Activated CD4-positive, alpha-beta memory T cell treated with anti-CD3 and anti-CD28 coated beads for 36 hours (primary cell): Measurements from ENCODE around the gene NF1. TPM values are rescaled to one million over a fixed set of nuclear protein-coding genes. Genes with fewer than 3 reads are reported as not detected.
"Not testable (repeated sequence)": the region's sequence is repeated elsewhere in the genome, so short reads cannot be mapped to it uniquely, and the experiment has no call there.

Experiments used
- CTCF ChIA-PET: fragments of 350-600 bp; sonication (Branson Sonifier 250); formaldehyde crosslinking; loops from one replicate; lab custom pipeline; 2021; ENCODE audit warnings: antibody characterized with exemption, inconsistent platforms; lab: Charles Lee
- POLR2A ChIA-PET: fragments of 350-600 bp; sonication (Branson Sonifier 250); formaldehyde crosslinking; loops from one replicate; lab custom pipeline; 2021; ENCODE audit warnings: antibody characterized with exemption; lab: Charles Lee
- DNase-seq: peaks from one replicate; pipeline ENCODE4 v3.0.0-alpha.2; 2020
- H3K27ac Mint-ChIP-seq: one replicate; pipeline ENCODE4 v1.8.0; 2021; ENCODE audit warnings: mixed read lengths
- H3K27me3 Mint-ChIP-seq: one replicate; pipeline ENCODE4 v1.8.0; 2021; ENCODE audit warnings: mixed read lengths
- H3K36me3 Mint-ChIP-seq: one replicate; pipeline ENCODE4 v1.8.0; 2021; ENCODE audit warnings: mixed read lengths
- H3K4me1 Mint-ChIP-seq: one replicate; pipeline ENCODE4 v1.8.0; 2021; ENCODE audit warnings: low read depth, mixed read lengths
- H3K4me3 Mint-ChIP-seq: one replicate; pipeline ENCODE4 v1.8.0; 2021; ENCODE audit warnings: mild to moderate bottlenecking, mixed read lengths
- H3K9me3 Mint-ChIP-seq: one replicate; pipeline ENCODE4 v1.8.0; 2021; ENCODE audit warnings: mixed read lengths
- intact Hi-C: fragments of 100-400 bp; cut with micrococcal nuclease; formaldehyde crosslinking; loops from one replicate; pipeline ENCODE4 v1.15.1; 2023
- total RNA-seq, 2 experiments: library from RNA; stranded (reverse); gene quantifications; one replicate each; pipeline ENCODE4 v1.2.3, GENCODE V29; 2021

Gene NF1
- total RNA-seq, 2 experiments from 2014 or later: 26.5 to 27.0 TPM

GRCh38 chr17:31248986-31249834, 154.4 kb downstream of the NF1 start:
- intact Hi-C loops: no loop called here
- ChIA-PET CTCF (interaction anchor here (0.6 kb wide), 1 partner anchor 463 kb away, joined by 3 read pairs; no protein-coding TSS in a partner anchor), POLR2A (no interaction called here)
- no peaks in the 10 kb centered on the region for H3K27me3 Mint-ChIP-seq
- no peaks in the 10 kb centered on the region for H3K36me3 Mint-ChIP-seq
- H3K27ac Mint-ChIP-seq: no peak overlapping the region
- H3K4me3 Mint-ChIP-seq: no peak overlapping the region
- H3K9me3 Mint-ChIP-seq: no peaks in the 10 kb centered on the region
- no peaks in the 10 kb centered on the region for H3K4me1 Mint-ChIP-seq
- DNase-seq: no peak

DNA sequence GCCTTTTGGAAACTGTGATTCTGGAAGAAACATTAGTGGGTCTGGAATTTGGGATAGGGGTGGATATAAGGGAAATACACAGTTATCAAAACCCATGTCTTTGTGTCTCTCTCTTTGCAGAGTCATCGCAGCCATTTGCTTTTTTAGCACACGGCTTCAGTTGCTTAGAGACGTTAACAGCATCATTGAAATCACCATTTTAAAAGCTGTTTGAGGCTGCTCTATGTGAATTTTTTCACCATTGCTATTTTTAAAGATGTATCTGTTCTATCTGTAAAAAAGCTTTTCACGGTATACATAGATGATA, 155.0 kb downstream of the NF1 start:
- intact Hi-C loops: no loop called here
- no peak overlapping the region for H3K4me3 Mint-ChIP-seq
- no peaks in the 10 kb centered on the region for H3K27me3 Mint-ChIP-seq
- no peaks in the 10 kb centered on the region for H3K36me3 Mint-ChIP-seq
- POLR2A ChIA-PET: no interaction called here
- no peaks in the 10 kb centered on the region for H3K9me3 Mint-ChIP-seq
- CTCF ChIA-PET: no interaction called here
- DNase-seq: no peak
- H3K4me1 Mint-ChIP-seq: no peaks in the 10 kb centered on the region
- H3K27ac Mint-ChIP-seq: no peak overlapping the region

DNA sequence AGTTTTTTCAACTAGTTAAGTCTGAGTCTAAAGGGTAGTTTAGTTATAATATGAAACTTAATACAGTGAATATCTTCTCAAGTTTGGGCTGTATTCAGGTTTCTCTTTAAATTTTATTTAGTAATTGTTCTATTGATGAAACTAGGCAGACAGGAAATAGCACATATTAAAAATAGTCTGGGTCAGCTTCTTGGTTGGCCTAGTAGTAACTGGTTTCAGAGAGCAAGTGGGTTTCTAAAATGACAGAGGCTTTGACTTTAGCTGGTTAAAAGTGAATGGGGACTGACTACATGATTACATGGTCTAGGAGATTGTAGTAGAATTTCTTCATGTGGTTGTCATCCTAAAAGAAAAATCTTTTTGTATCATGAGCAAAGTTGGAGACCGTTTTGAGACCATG, 155.5 kb downstream of the NF1 start:
- no peak for DNase-seq
- H3K4me3 Mint-ChIP-seq: no peak overlapping the region
- ChIA-PET CTCF (interaction anchor here (0.9 kb wide), 1 partner anchor 122 kb away, joined by 3 read pairs; no protein-coding TSS in a partner anchor), POLR2A (no interaction called here)
- no peaks in the 10 kb centered on the region for H3K27me3 Mint-ChIP-seq
- intact Hi-C loops: no loop called here
- H3K9me3 Mint-ChIP-seq: no peaks in the 10 kb centered on the region
- no peaks in the 10 kb centered on the region for H3K4me1 Mint-ChIP-seq
- H3K27ac Mint-ChIP-seq: no peak overlapping the region
- no peaks in the 10 kb centered on the region for H3K36me3 Mint-ChIP-seq

- ChIA-PET POLR2A (no interaction called here), CTCF (interaction anchor here (0.8 to 0.9 kb wide), 2 partner anchors 15 to 121 kb away, joined by 3 to 6 read pairs; no protein-coding TSS in a partner anchor)
- no peak overlapping the region for H3K4me3 Mint-ChIP-seq
- H3K36me3 Mint-ChIP-seq: no peaks in the 10 kb centered on the region
- no peak for DNase-seq
- H3K27ac Mint-ChIP-seq: no peak overlapping the region
- H3K27me3 Mint-ChIP-seq: no peaks in the 10 kb centered on the region
- H3K9me3 Mint-ChIP-seq: no peaks in the 10 kb centered on the region
- H3K4me1 Mint-ChIP-seq: no peaks in the 10 kb centered on the region
- intact Hi-C loops: no loop called here
Measured at GRCh38 chr17:31251105-31251969, 156.6 kb downstream of the NF1 start.

DNA sequence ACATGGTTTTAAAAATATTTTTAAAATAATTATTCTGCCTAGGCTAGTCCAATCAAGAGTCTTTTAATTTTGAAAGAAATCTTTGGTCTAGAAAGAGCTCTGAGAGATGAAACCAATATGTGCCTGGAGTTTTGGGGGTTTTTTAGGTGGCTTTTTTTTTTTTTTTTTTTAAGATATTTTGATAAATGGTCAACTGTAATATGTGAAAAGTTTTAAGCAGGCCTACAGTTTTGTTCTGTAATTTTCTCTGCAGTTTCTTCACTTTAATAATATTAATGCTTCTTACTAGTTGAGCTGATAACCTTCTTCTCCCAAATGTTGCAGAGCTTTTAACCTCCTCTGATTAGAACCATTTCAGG, 157.2 kb downstream of the NF1 start:
- CTCF ChIA-PET: interaction anchor here (0.8 kb wide), 1 partner anchor 14 kb away, joined by 6 read pairs; no protein-coding TSS in a partner anchor
- POLR2A ChIA-PET: no interaction called here

DNA sequence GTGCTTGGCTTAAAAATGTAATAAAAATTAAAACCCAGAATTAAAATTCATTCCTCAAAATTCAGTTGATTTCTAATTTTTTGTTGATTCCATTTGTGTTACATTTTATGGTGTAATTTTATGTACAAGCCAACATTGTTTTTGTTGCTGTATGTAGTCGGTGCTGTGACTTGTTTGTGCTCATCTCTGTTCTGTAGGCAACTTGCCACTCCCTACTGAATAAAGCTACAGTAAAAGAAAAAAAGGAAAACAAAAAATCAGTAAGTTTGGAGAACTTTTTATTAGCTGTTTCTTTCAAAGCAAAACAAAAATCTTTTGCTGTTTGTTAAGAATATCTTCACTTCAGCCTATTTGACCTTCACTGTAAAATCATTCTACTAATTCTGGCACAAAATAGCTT, 158.0 kb downstream of the NF1 start:
- intact Hi-C loops: no loop called here
- Mint-ChIP-seq H3K9me3 (no peaks in the 10 kb centered on the region), H3K27ac (no peak overlapping the region), H3K27me3 (no peaks in the 10 kb centered on the region), H3K36me3 (no peaks in the 10 kb centered on the region), H3K4me1 (no peaks in the 10 kb centered on the region), H3K4me3 (no peak overlapping the region)
- ChIA-PET POLR2A (no interaction called here), CTCF (no interaction called here)
- no peak for DNase-seq

More for the DNA sequence above, 157.2 kb downstream of the NF1 start:
- intact Hi-C loops: no loop called here
- no peaks in the 10 kb centered on the region for H3K9me3 Mint-ChIP-seq
- DNase-seq: no peak
- H3K27me3 Mint-ChIP-seq: no peaks in the 10 kb centered on the region
- no peak overlapping the region for H3K27ac Mint-ChIP-seq
- H3K36me3 Mint-ChIP-seq: no peaks in the 10 kb centered on the region
- no peaks in the 10 kb centered on the region for H3K4me1 Mint-ChIP-seq
- H3K4me3 Mint-ChIP-seq: no peak overlapping the region

DNA sequence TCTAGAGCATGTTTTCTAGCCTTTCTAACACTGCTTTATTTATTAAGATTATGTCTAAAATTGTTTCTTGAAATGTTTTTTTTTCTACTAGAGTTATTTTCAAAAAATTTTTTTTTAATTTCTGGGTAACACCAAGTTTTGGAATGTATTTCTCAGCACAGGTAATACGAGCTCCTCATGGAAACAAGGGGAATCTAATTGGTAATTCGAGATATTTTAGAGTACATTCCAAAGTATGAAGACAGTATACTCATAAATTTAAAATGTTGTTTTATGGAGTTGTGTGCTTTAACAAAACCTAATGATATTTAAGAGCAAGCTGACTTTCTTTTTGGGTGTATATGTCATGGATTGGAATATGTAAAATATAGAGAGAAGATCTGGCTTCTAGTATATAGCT, 159.9 kb downstream of the NF1 start:
- POLR2A ChIA-PET: no interaction called here
- H3K4me1 Mint-ChIP-seq: no peaks in the 10 kb centered on the region

DNA sequence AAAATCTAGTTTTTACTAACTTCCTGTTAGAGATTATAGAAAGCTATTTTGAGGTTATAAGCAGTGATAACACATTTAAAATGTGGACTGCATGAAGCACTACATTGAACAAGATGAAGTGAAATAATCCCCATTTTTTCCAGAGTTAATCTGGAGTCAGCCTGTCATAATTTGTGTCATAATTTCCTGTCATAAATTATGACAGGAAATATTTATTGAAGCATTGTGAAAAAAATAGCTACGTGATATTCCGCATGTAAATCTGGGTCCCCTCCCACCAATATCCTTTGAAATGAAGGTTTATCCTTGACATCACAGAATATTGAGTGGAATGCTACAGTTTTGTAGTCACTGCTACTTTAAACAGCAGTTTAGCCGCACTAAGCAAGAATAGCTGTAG, 162.2 kb downstream of the NF1 start:
- no peaks in the 10 kb centered on the region for H3K4me1 Mint-ChIP-seq
- H3K9me3 Mint-ChIP-seq: no peaks in the 10 kb centered on the region
- ChIA-PET POLR2A (no interaction called here), CTCF (interaction anchor here (0.8 kb wide), 1 partner anchor 116 kb away, joined by 4 read pairs; no protein-coding TSS in a partner anchor)
- intact Hi-C loops: no loop called here
- no peaks in the 10 kb centered on the region for H3K27me3 Mint-ChIP-seq
- H3K36me3 Mint-ChIP-seq: peaks cover 6% of the 10 kb centered on the region
- DNase-seq: no peak
- no peak overlapping the region for H3K4me3 Mint-ChIP-seq
- H3K27ac Mint-ChIP-seq: no peak overlapping the region

More for the DNA sequence above, 159.9 kb downstream of the NF1 start:
- no peaks in the 10 kb centered on the region for H3K36me3 Mint-ChIP-seq
- no peak overlapping the region for H3K4me3 Mint-ChIP-seq
- H3K9me3 Mint-ChIP-seq: no peaks in the 10 kb centered on the region
- H3K27me3 Mint-ChIP-seq: no peaks in the 10 kb centered on the region
- intact Hi-C loops: no loop called here
- no peak for DNase-seq
- CTCF ChIA-PET: interaction anchor here (1.1 to 1.4 kb wide), 2 partner anchors 39 to 118 kb away, joined by 3 to 4 read pairs; no protein-coding TSS in a partner anchor
- H3K27ac Mint-ChIP-seq: no peak overlapping the region

DNA sequence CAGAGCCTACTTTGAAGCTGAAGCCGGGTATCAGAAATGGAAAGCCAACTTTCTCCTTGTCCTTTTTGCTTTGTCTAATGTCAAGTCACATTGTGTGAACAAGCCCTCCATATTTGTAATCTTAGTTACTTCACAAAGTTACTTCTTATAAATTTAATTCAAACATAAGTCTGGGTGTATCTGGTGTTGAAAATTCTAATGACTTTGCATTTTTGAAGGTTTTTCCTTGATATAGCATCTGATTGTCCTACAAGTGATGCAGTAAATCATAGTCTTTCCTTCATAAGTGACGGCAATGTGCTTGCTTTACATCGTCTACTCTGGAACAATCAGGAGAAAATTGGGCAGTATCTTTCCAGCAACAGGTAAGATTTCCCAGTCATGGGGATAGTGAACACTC, 165.4 kb downstream of the NF1 start:
- Mint-ChIP-seq H3K27ac (no peak overlapping the region), H3K4me3 (no peak overlapping the region), H3K27me3 (no peaks in the 10 kb centered on the region), H3K9me3 (no peaks in the 10 kb centered on the region), H3K36me3 (peaks cover 6% of the 10 kb centered on the region), H3K4me1 (no peaks in the 10 kb centered on the region)
- CTCF ChIA-PET: no interaction called here
- DNase-seq: no peak
- POLR2A ChIA-PET: no interaction called here
- intact Hi-C loops: no loop called here

GRCh38 chr17:31261601-31262000, 166.8 kb downstream of the NF1 start:
- no peak for DNase-seq
- CTCF ChIA-PET: interaction anchor here (0.7 kb wide), 1 partner anchor 193 kb away, joined by 3 read pairs; no protein-coding TSS in a partner anchor
- no peaks in the 10 kb centered on the region for H3K27me3 Mint-ChIP-seq
- no peak overlapping the region for H3K4me3 Mint-ChIP-seq
- no peak overlapping the region for H3K27ac Mint-ChIP-seq
- no peaks in the 10 kb centered on the region for H3K9me3 Mint-ChIP-seq
- POLR2A ChIA-PET: no interaction called here
- no peaks in the 10 kb centered on the region for H3K4me1 Mint-ChIP-seq
- intact Hi-C loops: no loop called here
- H3K36me3 Mint-ChIP-seq: peaks cover 11% of the 10 kb centered on the region

- intact Hi-C loops, H3K9me3 Mint-ChIP-seq, H3K4me1 Mint-ChIP-seq, H3K4me3 Mint-ChIP-seq, H3K27me3 Mint-ChIP-seq, H3K27ac Mint-ChIP-seq, DNase-seq, POLR2A ChIA-PET: not testable (repeated sequence)
- peaks cover 17% of the 10 kb centered on the region for H3K36me3 Mint-ChIP-seq
- CTCF ChIA-PET: interaction anchor here (1.5 kb wide), 1 partner anchor 110 kb away, joined by 4 read pairs; no protein-coding TSS in a partner anchor
Measured at GRCh38 chr17:31262923-31263322, 168.1 kb downstream of the NF1 start.

- H3K4me1 Mint-ChIP-seq: no peaks in the 10 kb centered on the region
Measured at GRCh38 chr17:31266042-31266441, 171.3 kb downstream of the NF1 start.

More at GRCh38 chr17:31266042-31266441, 171.3 kb downstream of the NF1 start:
- no peaks in the 10 kb centered on the region for H3K27me3 Mint-ChIP-seq
- peaks cover 21% of the 10 kb centered on the region for H3K36me3 Mint-ChIP-seq
- intact Hi-C loops: loop anchor here (2.0 kb wide), 1 partner anchor 107 kb away; no protein-coding TSS in a partner anchor
- H3K4me3 Mint-ChIP-seq: no peak overlapping the region
- ChIA-PET POLR2A (no interaction called here), CTCF (interaction anchor here (1.3 to 1.7 kb wide), 2 partner anchors 14 to 107 kb away, joined by 6 to 7 read pairs; no protein-coding TSS in a partner anchor)
- no peak overlapping the region for H3K27ac Mint-ChIP-seq
- no peak for DNase-seq
- H3K9me3 Mint-ChIP-seq: no peaks in the 10 kb centered on the region
